Thoracic aorta endothelial cell (primary cell): ENCODE results near the gene GOLPH3L. TPM values are rescaled to one million over a fixed set of nuclear protein-coding genes. Genes with fewer than 3 reads are reported as not detected.

ENCODE experiments used
- small RNA-seq: library from RNA; depleted of rRNA; stranded (forward); fragments of <200 nt; gene quantifications from one replicate; pipeline ENCODE3, GENCODE V24; 2012
- total RNA-seq: library from RNA; depleted of rRNA; stranded (reverse); fragments of >200 nt; gene quantifications from 2 replicates; pipeline ENCODE4 v1.2.3, GENCODE V29; 2012

GOLPH3L gene
- 41.9 and 50.1 TPM in 2 replicates for total RNA-seq

GRCh38 chr1:150696995-150697927 lies at the start of gene GOLPH3L:
Gene GOLPH3L, minus strand, starts transcription at chr1:150697154. Its CDS starts 2,316 bp downstream, at chr1:150694838.

DNA sequence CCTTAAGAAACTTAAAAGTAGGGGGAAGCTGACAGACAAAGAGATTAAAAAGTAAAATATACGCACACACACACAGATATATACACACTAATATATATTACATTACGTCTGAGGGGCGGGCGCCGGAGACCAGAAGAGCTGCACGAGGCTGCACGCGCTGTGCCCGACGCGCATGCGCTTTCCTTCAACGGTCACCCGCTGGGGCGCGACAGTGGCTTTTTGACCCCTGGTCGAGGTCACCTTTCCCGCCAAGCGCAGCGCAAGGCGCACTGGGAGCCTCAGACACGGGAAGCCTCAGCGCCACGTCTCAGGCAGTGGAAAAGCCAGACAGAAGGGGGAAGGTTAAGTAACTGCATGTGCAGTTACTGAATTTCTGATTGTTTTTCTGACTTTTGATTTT lies 23.7 kb upstream of the GOLPH3L start, which contains the start of gene HORMAD1:
Gene HORMAD1, minus strand, starts transcription at position 193 of the 400 bp plus-strand sequence. CDS start 1,390 bp downstream, outside the sequence.

DNA sequence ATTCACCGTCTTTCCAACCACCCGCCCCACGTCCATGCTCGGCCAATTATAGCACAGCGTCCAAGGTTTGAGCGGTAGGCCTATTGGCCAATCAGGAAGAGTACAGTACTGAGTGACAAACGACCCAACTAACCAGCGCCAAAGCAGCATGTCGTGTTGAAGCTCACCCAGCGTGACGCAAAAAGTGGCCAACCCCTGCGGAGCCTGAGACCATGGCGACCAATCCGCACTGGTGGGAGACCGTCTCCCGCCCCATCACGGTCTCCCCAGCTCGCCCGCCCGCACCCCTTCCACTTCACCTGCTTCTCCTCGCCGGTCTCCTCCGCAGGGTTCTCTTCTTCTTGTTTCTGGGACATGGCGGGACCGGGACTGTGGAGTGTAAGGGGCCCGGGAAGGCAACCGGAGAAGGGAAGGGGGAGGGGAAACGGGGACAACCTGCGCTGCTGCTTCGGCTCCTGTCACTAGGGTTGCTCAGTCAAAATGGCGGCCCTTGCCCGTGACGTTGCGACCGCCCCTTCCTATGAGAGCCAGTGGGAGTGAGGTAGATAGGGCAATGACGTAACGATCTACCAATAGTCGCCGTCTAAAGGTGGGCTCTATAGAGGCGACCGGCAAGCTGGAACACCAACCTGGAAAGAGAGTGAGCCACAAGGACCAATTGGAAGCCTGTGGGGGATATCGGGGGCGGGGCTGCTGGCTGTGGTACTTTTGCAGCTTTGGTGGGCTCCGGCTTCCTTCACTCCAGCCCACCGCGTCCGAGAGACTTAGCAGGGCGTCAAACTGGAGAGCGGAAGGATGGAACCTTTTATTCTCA lies 67.6 kb downstream of the GOLPH3L start, which contains the start of gene ENSA:
Gene ENSA, minus strand, starts transcription at position 498 of the 814 bp plus-strand sequence. Its CDS starts 142 bp downstream, at position 356.

Small RNA genes lying within 50 kb of the gene (small RNA-seq; reads per million reads assigned to genes)
- not detected for gene RF00015
- gene RF00561: not detected
- gene RNU6-1042P: not detected

Other genes starting within 250 kb of the GOLPH3L start
- gene TARS2, start 209.7 kb downstream of the GOLPH3L start, total RNA-seq: 18.7 and 19.4 TPM in 2 replicates
- 0.57 and 0.93 TPM in 2 replicates for gene ECM1, start 189.0 kb downstream of the GOLPH3L start, total RNA-seq
- gene FALEC, start 181.4 kb downstream of the GOLPH3L start, total RNA-seq: not detected in 2 replicates
- 0.27 and 0.86 TPM in 2 replicates for gene ADAMTSL4, start 147.7 kb downstream of the GOLPH3L start, total RNA-seq
- gene MCL1, start 117.5 kb downstream of the GOLPH3L start, total RNA-seq: 246 and 285 TPM in 2 replicates
- 142 and 159 TPM in 2 replicates for gene ENSA, start 67.5 kb downstream of the GOLPH3L start, total RNA-seq
- 0.29 TPM in 1 of 2 replicates, not detected in the other for gene HORMAD1, start 23.7 kb upstream of the GOLPH3L start, total RNA-seq
- gene CTSS, start 68.6 kb upstream of the GOLPH3L start, total RNA-seq: 32.7 and 35.2 TPM in 2 replicates
- 5.9 and 26.6 TPM in 2 replicates for gene CTSK, start 111.1 kb upstream of the GOLPH3L start, total RNA-seq
- 37.0 and 37.4 TPM in 2 replicates for gene ARNT, start 179.4 kb upstream of the GOLPH3L start, total RNA-seq
- not detected in 2 replicates for gene CTXND2, start 190.0 kb upstream of the GOLPH3L start, total RNA-seq
- gene SETDB1, start 229.2 kb upstream of the GOLPH3L start, total RNA-seq: 36.7 and 39.6 TPM in 2 replicates